ENCODE data around the gene CCDC12. TPM values are rescaled to one million over a fixed set of nuclear protein-coding genes. Genes with fewer than 3 reads are reported as not detected.

Gene CCDC12
- total and polyA plus RNA-seq, 2 of the 13 experiments (the other 11 are each of a cell fraction or from before 2014, with no cell fraction given), result 30.1 to 49.5 TPM

- TF ChIP-seq CEBPZ (IDR thresholded peaks at IDR 0.05; ENCODE audit: low read length), result no peak
- TF ChIP-seq ZBTB40 (IDR thresholded peaks at IDR 0.05), result no peak
- no peak for TF ChIP-seq ZBTB40 (CRISPR knock-in tag; IDR thresholded peaks at IDR 0.05)
- no peak for TF ChIP-seq NFAT5 (CRISPR knock-in tag; IDR thresholded peaks at IDR 0.05)
- TF ChIP-seq ZNF83 (CRISPR knock-in tag; IDR thresholded peaks at IDR 0.05; ENCODE audit: borderline replicate concordance), result no peak
- no peak for TF ChIP-seq ZNF574 (CRISPR knock-in tag; IDR thresholded peaks at IDR 0.05)
- TF ChIP-seq ZSCAN30 (CRISPR knock-in tag; IDR thresholded peaks at IDR 0.05), result no peak
Measured at GRCh38 chr3:46883054-46883829, 93.3 kb downstream of the CCDC12 start (continued).
